Neural cell (in vitro differentiated cells): Measurements from ENCODE around the gene WDR54.

Experiments used
- CTCF ChIP-seq: fragments of 450-650 bp; IDR thresholded peaks from 2 replicates; pipeline ENCODE4 v1.5.1; 2014; ENCODE audit warnings: antibody characterized with exemption, mild to moderate bottlenecking, moderate library complexity; ENCODE audit not compliant: poor library complexity, severe bottlenecking
- EP300 ChIP-seq: fragments of 450-650 bp; conservative IDR thresholded peaks from 2 replicates; pipeline ENCODE4 v1.6.1; 2014; ENCODE audit warnings: antibody characterized with exemption, mild to moderate bottlenecking, moderate library complexity; ENCODE audit not compliant: poor library complexity, severe bottlenecking
- EZH2 ChIP-seq: fragments of 200-600, 300-800 bp; shearing (Covaris generic), sonication (generic); IDR thresholded peaks from 2 replicates; pipeline ENCODE4 v1.6.1; 2014; ENCODE audit warnings: antibody characterized with exemption, low read length, borderline replicate concordance, mild to moderate bottlenecking; ENCODE audit not compliant: insufficient read depth, poor library complexity, severe bottlenecking
- RAD21 ChIP-seq: fragments of 450-650 bp; conservative IDR thresholded peaks from 2 replicates; pipeline ENCODE4 v1.6.1; 2014; ENCODE audit warnings: antibody characterized with exemption, mild to moderate bottlenecking, moderate library complexity
- TAF1 ChIP-seq: IDR thresholded peaks from 2 replicates; pipeline ENCODE4 v1.6.1; 2012; ENCODE audit warnings: low read depth
- TF ChIP-seq, protein P1 (sequence below): IDR thresholded peaks from 2 replicates; pipeline ENCODE4 v1.6.1; 2012; ENCODE audit warnings: borderline replicate concordance

- TF ChIP-seq, protein P1, sequence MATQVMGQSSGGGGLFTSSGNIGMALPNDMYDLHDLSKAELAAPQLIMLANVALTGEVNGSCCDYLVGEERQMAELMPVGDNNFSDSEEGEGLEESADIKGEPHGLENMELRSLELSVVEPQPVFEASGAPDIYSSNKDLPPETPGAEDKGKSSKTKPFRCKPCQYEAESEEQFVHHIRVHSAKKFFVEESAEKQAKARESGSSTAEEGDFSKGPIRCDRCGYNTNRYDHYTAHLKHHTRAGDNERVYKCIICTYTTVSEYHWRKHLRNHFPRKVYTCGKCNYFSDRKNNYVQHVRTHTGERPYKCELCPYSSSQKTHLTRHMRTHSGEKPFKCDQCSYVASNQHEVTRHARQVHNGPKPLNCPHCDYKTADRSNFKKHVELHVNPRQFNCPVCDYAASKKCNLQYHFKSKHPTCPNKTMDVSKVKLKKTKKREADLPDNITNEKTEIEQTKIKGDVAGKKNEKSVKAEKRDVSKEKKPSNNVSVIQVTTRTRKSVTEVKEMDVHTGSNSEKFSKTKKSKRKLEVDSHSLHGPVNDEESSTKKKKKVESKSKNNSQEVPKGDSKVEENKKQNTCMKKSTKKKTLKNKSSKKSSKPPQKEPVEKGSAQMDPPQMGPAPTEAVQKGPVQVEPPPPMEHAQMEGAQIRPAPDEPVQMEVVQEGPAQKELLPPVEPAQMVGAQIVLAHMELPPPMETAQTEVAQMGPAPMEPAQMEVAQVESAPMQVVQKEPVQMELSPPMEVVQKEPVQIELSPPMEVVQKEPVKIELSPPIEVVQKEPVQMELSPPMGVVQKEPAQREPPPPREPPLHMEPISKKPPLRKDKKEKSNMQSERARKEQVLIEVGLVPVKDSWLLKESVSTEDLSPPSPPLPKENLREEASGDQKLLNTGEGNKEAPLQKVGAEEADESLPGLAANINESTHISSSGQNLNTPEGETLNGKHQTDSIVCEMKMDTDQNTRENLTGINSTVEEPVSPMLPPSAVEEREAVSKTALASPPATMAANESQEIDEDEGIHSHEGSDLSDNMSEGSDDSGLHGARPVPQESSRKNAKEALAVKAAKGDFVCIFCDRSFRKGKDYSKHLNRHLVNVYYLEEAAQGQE, result no peak
- TF ChIP-seq CTCF, result no peak
- no peak for TF ChIP-seq TAF1
- no peak for TF ChIP-seq EP300
- TF ChIP-seq EZH2, result no peak
- no peak for TF ChIP-seq RAD21
These were observed 35.6 kb downstream of the WDR54 start for GRCh38 chr2:74457129-74457548.
